Measurements from ENCODE around the gene CWC25.

CWC25 gene

GRCh38 chr17:38766341-38766740 lies 58.8 kb downstream of the CWC25 start:
- TF ChIP-seq, protein P1, sequence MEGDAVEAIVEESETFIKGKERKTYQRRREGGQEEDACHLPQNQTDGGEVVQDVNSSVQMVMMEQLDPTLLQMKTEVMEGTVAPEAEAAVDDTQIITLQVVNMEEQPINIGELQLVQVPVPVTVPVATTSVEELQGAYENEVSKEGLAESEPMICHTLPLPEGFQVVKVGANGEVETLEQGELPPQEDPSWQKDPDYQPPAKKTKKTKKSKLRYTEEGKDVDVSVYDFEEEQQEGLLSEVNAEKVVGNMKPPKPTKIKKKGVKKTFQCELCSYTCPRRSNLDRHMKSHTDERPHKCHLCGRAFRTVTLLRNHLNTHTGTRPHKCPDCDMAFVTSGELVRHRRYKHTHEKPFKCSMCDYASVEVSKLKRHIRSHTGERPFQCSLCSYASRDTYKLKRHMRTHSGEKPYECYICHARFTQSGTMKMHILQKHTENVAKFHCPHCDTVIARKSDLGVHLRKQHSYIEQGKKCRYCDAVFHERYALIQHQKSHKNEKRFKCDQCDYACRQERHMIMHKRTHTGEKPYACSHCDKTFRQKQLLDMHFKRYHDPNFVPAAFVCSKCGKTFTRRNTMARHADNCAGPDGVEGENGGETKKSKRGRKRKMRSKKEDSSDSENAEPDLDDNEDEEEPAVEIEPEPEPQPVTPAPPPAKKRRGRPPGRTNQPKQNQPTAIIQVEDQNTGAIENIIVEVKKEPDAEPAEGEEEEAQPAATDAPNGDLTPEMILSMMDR (IDR thresholded peaks at IDR 0.05; ENCODE audit: control insufficient read depth, insufficient read depth, low read depth, low read length, missing control alignments) = no peak
- H3K4me3 ChIP-seq (ENCODE audit: control insufficient read depth, low read depth, low read length) = no peak overlapping the region

GRCh38 chr17:38762231-38762630 lies 62.9 kb downstream of the CWC25 start:
- H3K4me3 ChIP-seq (ENCODE audit: control insufficient read depth, low read depth, low read length) = no peak overlapping the region
- no peak for DNase-seq (ENCODE audit: low read depth)
- TF ChIP-seq, protein P1 (IDR thresholded peaks at IDR 0.05; ENCODE audit: control insufficient read depth, insufficient read depth, low read depth, low read length, missing control alignments) = no peak

More at GRCh38 chr17:38766341-38766740, 58.8 kb downstream of the CWC25 start:
- DNase-seq (ENCODE audit: low read depth) = no peak

DNA sequence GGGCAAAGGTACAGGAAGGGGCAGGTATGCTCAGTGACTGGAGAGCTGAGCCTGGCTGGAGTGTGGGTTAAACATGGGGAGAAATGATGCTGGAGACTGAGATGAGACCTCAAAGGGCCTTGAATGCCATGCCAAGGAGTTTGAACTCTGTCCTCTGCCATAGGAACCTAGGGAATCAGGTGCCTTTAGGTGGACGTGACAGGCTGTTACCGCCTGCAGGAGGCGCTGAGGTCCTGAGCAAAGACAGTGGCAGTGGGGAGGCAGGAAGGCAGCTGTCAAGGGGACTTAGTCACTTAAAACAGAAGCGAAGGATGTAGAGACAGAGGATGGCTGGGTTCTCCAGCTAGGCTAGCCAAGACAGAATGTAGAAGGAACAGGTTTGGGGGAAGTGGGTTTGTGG lies 63.5 kb downstream of the CWC25 start:
- H3K4me3 ChIP-seq (ENCODE audit: control insufficient read depth, low read depth, low read length) = no peak overlapping the region
- no peak for DNase-seq (ENCODE audit: low read depth)
- TF ChIP-seq, protein P1 (IDR thresholded peaks at IDR 0.05; ENCODE audit: control insufficient read depth, insufficient read depth, low read depth, low read length, missing control alignments) = peak; percentile 46

DNA sequence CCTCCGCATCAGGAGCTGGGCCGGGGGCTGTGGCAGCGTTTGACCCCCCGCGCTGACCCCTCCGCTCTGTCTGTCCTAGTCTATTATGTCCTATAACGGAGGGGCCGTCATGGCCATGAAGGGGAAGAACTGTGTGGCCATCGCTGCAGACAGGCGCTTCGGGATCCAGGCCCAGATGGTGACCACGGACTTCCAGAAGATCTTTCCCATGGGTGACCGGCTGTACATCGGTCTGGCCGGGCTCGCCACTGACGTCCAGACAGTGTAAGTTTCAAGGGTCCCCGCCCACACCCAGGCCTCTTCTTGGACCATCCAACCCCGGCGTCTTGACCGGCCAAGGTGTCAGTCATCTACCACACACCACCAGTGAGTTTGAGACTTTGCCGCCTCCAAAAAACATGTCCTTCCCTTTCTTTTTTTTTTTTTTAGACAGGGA lies 72.0 kb downstream of the CWC25 start:
- DNase-seq (ENCODE audit: low read depth) = no peak
- H3K4me3 ChIP-seq (ENCODE audit: control insufficient read depth, low read depth, low read length) = peak overlapping the region; percentile 85
- TF ChIP-seq, protein P1 (IDR thresholded peaks at IDR 0.05; ENCODE audit: control insufficient read depth, insufficient read depth, low read depth, low read length, missing control alignments) = no peak

DNA sequence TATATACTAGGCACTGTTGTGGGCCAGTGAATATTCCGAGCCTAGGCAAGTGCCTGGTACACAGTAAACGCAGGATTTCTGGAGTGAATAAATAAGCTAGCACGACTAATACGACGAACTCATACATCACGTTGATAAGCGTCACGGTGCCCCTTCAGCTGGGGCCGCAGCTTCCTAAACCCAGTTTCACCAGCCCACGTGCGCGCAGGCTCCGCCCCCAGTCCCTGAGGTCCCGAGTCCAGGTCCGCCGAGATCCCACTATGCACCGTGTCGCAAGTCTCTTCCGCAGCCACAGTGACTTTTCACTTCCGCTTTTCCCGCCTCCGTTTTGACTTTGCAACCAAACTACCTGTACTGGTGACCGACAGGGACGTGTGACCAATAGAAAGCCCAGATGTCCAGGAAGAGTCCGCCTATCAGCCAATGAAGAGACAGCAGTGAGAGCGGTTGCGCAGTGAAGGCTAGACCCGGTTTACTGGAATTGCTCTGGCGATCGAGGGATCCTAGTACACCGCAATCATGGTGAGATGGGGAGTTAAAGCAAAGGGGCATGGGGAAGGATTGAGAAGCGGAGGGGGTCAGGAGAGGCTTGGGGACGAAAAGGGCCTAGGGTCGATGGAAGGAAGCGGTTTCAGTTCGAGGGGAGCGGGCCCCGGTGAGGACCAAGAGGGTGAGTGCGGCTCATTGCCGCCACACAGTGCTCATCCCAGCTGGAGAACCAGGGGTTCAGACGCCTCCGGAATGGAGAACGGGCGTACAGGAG lies 72.6 kb downstream of the CWC25 start, which contains the start of gene PSMB3:
TSS of gene PSMB3 (plus strand) at position 434 of the 763 bp plus-strand sequence. CDS start at position 520, 86 bp downstream.
- TF ChIP-seq, protein P1 (IDR thresholded peaks at IDR 0.05; ENCODE audit: control insufficient read depth, insufficient read depth, low read depth, low read length, missing control alignments) = no peak
- peak within 1 kb of the TSS; percentile 85 for H3K4me3 ChIP-seq (ENCODE audit: control insufficient read depth, low read depth, low read length)
- DNase-seq (ENCODE audit: low read depth) = peak; percentile 99

- TF ChIP-seq, protein P1 (IDR thresholded peaks at IDR 0.05; ENCODE audit: control insufficient read depth, insufficient read depth, low read depth, low read length, missing control alignments) = no peak
- DNase-seq (ENCODE audit: low read depth) = peak; percentile 51
- peak overlapping the region; percentile 85 for H3K4me3 ChIP-seq (ENCODE audit: control insufficient read depth, low read depth, low read length)
These were observed 73.3 kb downstream of the CWC25 start for GRCh38 chr17:38751808-38752307.
